CMK (cell line): ENCODE data around the gene KLHL40.

Experiments
- DNase-seq: peaks from one replicate; pipeline ENCODE4 v3.0.0-alpha.2; 2010; ENCODE audit warnings: low read depth

Gene KLHL40

DNA sequence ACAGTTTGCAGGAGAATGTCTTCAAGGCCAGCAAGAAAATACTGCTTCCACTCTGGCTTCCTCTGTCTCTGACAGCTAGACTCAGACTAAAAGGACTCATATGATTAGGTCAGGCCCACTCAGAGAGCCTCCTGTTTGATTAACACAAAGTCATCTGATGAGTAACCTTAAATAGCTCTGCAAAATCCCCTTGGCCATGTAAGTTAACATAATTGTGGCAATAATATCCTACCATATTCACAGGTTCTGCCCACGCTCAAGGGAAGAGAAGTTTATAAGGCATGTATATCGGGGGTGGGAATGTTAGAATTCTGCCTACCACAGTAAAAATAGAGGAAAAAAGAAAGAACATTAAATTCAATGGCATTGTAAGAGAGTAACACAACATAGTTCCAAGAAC lies 37.9 kb downstream of the KLHL40 start:
- no peak for DNase-seq

DNA sequence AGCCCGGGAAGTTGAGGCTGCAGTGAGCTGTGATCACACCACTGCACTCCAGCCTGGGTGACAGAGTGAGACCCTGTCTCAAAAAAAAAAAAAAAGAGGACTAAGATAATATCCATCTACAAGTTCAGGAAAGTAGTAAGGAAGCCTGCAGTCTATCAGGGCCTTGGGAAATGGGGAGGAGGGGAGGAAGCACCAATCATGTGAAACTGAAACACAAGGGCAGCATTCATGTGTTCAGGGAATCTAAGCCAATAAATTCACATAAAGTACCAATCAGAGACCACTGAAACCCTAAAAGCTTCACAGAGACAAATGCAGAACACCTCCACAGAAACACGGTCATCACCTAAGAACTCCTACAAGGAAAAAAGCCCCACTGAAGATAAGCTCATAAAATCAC lies 40.1 kb downstream of the KLHL40 start:
- DNase-seq, result no peak

DNA sequence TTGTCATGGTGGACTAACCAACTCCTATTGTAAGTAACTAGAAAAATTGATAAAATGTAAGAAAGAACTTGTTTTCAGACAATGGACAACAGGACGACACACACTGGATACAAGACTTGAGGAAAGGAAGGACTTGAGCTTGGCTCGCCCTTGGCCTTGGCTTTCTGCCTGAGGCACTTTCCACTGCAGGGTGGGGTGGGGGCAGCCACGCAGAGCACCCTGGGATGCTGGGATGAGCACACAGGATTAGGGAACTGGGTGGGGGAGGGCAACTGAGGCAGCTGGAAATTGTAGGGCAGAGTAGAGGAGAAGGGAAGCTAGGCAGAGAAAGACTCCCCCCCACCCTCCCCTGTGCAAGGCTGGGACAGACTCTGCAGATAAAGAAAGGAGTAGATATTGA lies 42.7 kb downstream of the KLHL40 start:
- DNase-seq, result no peak

DNA sequence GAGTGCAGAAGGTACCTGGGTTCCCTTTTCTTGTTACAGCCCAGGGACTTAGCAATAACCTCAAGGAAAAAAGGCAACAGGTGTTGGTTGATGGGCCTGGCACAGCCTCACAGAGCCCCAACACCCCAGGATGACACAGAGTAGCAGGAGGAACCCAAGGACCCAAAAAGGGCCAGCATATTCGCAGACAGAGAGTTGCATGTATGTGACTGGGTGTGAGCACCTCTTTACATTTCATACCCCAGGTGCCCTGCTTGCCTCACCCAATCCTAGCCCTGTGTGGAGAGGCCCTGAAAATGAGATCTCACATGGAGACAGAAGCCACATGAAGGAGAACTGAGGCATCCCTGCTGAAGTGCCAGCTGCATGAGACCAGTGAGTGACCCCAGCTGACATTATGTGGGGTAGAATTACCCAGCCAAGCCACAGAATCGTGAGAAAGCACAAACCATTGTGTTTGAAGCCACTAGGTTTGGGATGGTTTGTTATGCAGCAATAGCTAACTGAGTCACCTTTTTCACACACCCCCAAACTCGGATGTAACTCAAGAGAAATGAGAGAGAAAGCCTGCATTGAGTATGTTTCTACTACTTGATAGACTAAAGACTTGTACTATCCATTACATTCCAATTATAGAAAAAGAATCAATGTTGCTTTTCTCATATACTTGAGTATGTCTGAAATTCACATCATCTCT lies 43.5 kb downstream of the KLHL40 start:
- no peak for DNase-seq

DNA sequence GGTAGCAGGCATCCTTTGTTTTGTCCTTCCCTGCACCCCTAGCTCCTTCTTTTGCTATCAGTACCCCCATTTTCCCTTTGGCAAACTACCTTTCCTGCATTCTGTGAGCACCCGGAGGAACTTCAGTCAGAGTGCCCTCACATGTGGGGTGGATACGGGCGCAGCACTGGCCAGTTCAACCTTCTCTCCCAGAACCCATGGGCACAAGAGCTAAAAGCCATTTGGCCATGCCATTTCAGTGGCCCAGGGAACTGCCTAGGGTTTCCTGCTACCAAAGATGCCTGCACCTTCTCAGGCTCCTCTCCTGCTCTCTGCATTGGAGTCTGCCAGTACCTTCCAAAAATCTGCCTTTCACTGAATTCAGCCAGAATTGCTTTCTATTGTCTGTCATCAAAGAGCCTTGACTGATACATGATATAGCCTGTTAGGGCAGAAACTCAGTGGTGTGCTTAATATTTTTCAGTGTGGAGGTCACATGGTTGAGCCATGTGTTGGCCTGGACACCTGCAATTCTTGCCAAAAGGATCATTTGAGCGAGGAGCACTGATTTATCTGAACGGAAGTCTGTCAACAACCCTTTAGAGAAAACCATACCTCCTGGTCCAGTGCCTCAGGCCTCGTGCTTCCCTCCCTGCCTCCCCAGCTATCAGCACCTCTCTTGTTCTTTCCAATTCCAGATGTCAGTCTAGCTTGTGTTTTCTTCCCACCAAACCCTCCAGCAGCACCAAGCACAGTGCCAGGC lies 44.2 kb downstream of the KLHL40 start:
- DNase-seq, result no peak

DNA sequence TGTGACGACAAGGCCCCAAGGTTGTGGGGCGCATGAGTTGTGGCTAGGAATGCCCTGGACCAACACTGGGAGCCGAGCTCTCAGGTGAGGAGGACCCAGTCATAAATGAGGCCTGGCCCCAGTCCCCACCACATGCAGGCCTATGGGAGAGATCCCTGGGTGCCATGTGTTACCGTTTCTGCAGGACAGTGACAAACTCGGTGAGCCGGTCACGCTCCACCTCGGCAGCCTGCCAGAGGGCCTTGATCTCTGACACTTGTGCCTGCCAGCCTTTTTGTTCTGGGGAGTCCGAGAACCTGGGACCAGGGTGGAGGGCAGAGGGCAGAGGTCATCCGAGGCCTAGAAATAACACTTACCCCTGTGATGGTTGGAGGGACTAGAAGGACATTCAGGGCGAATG lies 45.0 kb downstream of the KLHL40 start:
- no peak for DNase-seq

DNA sequence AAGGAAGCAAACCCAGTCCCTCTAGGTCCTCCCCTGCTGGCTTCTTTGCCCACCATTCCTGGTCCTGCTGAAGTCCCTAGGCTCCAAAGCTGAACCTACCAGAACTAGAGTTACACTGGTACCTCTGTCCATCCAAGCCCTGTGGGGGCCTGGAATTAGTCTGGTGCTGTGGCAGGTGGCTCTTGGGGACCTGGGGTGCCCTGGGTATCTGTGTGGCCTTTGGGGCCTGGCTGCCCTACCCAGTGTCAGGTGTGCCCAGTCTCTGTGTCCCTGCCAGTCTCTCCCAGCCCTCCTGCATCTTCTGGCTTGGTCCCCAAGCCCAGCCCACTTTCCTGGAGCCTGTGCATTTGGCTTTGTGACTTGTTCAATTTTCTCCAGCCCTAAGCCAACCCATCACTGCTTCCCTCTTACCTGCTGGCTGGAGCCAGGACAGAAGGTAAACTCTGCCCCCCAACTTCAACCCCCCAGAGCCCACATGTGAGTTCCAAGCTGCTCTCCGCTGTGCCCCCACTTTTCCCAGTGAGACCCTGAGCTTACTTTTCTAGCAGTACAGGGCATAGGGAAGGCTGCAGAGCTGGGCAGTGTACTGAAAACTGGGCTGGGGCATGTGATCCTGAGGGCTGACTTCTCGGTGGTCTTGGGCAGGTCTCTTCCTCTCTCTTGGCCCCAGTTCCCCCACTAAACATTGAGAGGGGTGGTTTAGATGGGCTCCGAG lies 45.5 kb downstream of the KLHL40 start:
- DNase-seq, result no peak

DNA sequence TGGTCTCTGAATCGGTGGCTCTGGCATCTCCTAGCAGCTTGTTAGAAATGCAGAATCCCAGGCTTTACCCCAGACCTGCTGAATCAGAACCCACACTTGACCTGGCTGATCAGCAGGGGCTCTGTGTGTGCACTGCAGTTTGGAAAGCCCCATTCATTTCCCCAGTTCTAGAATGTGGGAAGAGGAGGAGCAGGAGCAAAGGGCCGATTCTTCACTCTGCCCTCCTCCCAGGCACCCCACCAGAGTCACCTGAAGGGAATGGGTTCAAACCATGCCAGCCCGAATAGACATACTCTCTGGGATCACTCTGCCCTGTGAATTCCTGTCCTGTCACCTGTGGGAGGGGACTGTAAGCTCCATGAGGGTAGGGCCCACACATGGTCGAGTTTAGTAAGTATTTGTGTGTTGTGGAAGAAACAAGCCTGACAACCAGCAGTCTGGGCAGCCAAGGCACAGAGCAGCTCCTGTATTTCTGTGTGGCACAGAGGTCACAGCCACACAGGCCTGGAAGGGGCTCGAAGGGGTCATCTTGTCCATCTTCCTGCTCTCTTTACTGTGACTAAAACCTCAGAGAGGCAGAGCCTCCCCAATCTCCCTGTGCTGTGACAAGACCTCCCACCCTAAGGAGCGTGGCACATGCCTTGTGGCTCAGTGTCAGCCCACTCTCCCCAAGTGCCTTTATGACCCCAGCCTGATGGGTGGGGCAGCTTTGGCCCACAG lies 46.3 kb downstream of the KLHL40 start:
- DNase-seq, result no peak

DNA sequence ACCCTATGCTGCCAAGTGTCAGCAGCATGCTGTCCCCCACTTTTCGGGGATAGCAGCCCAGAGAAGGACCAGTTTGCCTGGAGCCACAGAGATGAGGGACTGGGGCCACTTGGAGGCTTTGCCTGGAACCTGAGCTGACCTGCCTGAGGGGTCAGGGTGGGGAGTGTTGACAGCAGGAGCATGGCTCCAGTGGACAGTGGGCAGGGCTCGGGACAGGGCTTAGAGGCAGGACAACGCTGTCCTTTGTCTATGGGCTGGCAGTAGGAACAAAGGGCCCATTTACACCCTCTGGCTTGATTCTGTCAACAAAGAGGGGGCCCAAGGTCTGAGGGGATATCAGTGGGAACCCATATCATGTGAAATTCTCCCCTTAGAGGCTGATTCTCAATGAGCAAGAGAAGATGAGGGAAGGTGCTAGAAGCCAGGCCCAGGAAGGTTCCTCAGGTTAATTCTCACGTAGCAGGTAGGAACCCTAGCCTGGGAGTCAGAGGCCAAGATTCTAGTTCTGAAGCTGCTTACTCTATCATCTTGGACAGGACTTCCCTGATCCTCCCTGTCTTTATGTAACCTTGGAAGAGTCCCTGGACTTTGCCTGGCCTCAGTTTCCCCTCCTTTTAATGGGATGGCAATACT lies 47.0 kb downstream of the KLHL40 start:
- DNase-seq, result no peak

DNA sequence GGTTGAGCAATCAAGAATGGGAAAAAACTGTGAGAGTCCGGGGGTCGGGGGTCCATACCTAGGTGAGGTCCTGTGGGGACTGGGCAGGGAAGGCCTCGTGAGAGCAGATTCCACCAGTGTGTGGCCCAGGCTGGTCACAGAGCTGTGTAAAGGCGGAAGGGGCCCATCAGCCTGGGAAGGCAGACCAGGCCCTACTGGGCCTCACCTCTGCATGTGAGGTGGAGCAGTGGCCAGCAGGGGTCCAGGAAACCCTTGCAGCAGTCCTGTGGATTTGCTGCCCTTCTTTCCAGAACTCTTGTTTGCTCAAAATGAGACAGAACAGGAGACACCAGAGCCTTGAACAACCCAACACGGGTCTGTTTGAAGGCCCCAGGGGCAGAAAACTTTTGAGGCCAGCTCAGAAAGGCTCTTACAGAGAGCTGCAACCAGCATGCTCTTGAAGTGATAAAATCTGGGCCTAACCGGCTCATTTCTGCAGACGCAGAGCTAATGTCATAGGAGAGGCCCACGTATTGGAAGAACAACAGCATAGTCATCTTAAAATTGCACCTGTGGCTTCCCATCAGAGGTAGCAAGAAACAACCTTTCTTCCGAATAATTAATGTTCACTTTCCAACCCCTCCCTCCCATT lies 47.6 kb downstream of the KLHL40 start:
- DNase-seq, result no peak

DNA sequence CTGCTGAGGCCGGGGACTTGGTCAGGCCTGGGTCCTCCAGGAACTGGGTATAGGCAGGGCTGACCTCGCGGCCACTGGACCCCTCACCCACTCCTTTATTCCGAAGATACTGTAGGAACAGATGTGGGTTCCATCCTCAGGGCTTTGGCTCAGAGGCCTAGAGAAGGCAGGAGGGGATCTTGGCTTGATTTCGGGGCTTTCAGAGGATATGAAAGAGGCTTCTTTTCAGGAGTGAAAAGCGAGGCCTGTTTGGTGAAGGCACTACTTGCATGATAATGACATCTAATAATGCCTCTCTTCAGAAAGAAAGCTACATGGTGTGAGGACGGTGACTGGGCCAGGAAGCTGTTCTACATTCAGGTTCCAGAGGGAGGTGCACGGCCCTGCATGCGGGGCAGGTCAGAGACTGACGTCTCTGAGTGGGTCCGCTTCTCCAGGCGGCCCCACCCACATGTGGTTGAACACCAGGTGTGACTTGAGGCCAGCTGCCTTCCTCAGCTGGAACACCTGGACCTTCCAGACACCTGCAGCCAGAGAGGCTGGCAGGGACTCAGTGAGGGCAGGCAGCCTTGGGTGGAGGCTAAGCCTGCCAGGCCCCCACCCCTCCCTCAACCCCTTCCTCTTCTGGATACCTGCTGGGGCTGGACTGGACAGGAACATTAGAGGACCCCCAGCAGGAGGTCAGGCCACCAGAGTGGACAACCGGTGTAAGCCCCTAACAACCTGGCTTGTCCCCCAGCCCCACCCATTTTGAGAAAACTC lies 48.3 kb downstream of the KLHL40 start:
- no peak for DNase-seq

DNA sequence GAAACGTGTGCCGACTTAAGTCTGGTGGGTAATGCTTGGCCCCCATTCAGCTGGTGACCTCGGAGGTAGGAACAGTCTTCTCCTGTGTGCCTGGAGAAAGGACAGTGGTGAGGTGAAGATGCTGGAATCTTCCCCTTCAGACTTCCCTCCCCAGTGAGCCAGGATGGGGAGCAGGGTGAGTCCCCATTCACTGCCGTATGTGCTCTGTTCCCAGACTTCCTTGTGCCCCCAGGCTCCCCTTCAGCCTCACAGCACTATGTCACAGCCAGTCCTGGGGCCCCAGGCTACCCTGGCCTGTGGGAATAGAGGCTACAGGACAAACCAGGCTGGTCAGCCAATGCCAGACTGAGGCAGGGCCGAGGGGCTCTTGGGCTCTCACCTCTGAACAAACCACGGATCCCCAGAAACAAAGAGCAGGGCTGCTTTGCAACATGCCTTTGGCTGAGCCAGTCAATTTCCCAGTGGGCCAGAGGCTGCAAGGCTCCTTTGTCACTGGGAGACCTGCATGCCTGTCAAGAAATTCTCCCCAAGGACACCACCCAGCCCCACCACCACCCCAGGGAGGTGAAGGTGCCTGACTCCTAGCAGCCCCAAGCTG lies 49.0 kb downstream of the KLHL40 start:
- DNase-seq, result no peak

DNA sequence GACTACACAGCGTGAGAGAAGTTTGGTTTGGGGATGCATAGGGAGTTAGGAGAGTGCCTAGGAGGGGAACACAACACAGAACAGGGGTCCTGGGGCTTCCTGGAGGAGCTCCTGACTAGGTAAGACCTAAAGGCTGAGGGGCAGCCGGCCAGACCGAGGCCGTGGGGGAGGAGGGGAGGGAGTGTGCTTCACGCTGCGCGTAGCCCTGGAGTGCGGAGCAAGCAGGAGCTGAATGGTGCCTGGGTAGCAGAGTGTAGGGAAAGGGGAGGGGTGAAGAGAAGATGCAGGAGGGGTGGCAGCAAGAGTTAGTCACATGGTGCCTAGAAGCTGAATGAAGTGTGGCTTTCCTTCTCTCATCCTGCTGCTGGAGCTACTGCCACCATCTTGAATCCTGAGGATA lies 49.7 kb downstream of the KLHL40 start:
- no peak for DNase-seq

DNA sequence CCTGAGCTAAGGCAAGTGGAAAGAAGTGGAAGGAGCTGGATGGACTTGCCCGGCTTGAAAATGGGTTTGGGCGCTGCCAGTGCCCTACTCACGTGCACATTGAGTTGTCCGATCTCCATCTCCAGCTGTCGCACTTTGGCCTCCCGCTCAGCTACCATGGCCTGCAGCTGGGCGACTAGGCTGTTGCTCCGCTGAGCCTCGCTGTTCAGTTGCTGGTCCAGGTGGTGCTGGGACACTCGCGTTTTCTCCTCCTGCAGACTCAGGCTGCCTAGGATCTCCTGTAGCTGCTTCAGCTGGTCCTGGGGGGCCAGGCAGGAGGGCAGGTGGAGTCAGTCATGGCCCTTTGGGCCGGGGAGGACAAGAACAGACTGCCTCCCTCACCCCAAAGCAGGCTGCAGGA lies 50.3 kb downstream of the KLHL40 start:
- DNase-seq, result no peak

DNA sequence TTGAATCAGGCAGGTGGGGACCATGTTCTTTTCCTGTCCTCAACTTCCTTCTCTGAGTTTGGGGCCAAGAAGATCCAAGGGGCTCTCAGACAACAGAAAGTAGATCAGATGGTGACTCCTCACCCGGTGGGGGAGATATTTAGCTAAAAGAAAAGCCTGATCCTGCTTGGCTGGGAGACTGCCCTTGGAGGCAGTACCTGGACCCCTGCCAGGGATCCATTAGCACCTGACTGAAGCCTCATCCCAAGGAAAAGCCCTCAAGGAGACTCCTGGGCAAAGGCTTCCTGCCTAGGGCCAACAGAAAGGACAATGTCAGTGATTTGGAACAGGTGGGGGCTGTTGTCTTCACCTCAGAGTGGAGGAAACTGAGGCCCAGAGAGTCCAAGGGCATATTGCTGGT lies 50.7 kb downstream of the KLHL40 start:
- DNase-seq, result no peak

DNA sequence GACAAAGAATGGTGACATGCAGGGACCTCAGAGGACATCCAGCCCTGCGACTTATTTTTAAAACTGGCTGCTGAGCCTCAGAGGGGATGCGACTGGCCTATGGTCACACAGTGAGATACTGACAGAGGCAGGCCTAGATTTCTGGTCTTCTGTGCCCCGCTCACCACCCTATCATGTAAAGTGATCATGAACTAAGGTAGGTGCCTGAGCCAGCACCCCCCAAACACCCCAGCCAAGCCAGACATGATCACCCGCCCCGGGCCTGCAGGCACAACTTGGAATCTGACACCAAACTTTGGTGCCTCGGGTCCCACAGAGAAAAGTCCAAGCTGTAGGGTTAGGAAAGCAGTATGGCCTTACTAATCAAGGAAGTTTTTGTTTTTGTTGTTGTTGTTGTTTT lies 51.2 kb downstream of the KLHL40 start:
- DNase-seq, result no peak

DNA sequence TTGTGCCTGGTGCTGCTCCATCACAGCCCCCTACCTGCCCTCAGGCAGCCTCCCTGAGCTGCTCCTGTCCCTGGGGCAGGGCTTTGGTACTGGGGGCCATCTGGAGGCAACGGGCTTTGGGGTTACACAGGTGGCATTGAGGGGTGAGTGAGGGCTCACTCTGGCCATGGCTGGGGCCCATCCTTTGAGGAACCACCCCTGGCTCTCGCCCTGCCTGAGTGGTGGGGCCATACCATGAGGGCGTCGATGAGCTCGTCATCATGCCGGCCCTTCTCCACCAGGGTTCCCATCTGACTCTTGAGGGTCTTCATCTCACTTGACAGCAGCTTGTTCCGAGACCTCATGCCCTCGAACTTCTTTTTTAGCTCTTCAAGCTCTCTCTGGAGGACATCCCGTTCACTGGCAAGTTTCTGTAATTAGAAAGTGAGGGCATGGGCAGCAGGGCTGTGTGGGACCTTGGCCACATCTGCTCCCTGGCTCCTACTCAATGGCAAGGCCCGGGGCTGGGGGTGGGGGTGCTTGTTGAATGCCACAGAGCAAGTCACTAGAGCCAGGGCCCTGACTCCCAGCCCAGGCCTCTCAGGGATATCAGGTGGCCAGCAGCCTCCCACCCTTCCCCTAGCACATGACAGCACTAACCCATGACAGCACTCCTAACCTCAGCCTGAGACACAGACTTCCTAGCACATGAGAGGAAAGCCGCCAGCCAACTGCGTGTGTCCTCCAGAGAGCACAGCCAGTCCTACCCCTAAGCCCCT lies 54.2 kb downstream of the KLHL40 start:
- no peak for DNase-seq

DNA sequence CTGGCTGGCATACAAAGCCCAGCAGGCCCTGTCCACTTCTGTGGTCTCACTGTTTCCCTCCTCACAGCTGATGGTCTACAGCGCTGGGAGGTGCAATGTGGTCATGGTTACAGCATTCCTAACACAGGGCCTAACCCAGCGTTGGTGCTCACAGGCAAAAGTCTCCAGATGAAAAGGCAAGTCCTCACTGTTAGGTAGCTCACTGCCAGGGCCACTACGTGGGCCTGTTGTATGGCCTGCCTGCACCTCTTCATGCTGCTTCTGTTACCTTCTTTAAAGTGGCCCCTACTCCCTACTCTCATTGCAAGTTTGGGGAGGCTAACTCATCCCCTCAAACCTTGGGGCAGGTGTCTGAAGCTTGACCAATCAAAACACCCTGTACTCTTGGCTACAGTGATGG lies 56.5 kb downstream of the KLHL40 start:
- no peak for DNase-seq
